ENCODE results near the gene VPS37B. TPM values are rescaled to one million over a fixed set of nuclear protein-coding genes. Genes with fewer than 3 reads are reported as not detected.

Gene VPS37B
- total RNA-seq, 1 experiment from 2014 or later: 12.3 TPM

DNA sequence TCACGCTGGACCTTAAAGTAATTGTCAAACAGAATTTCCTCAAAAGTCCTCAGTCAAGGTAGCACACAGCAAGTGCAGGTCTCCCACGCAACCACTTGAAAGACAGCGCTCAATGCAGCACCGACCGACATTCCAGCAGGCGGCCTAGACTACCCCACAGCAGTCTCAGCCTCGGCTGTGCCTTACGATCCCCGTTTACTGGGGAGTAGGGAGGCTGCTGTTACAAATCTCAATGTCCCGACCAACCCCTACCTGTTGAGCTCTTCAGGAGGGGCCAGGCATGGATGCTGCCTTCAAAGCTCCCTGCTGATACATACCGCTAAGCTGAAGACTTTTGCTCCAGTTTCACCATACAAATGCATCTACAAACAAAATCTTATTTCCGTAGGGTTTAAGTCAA is 21.8 kb downstream of the VPS37B start:
- no peak overlapping the region for H3K4me3 Mint-ChIP-seq
- no CpG with 5 or more reads among the region's 12 CpGs for WGBS (ENCODE audit: extremely low coverage, insufficient read length, low lambda C conversion rate)
- no peak overlapping the region for H3K27ac Mint-ChIP-seq

More for the DNA sequence above, 21.8 kb downstream of the VPS37B start:
- Histone ChIP-seq H2BK12ac (ENCODE audit: insufficient read length, low read depth, low read length) (no peak overlapping the region), H3K79me1 (ENCODE audit: insufficient read depth, low read depth, low read length, poor library complexity, severe bottlenecking) (no peaks in the 10 kb centered on the region), H2BK15ac (ENCODE audit: low read depth, low read length) (no peak overlapping the region), H4K8ac (replicated peaks; ENCODE audit: insufficient read length, low read depth, low read length) (no peak overlapping the region), H2BK5ac (ENCODE audit: insufficient read length, low read length) (no peak overlapping the region), H3K27ac (ENCODE audit: insufficient read length, low read depth, low read length) (no peak overlapping the region), H4K91ac (ENCODE audit: insufficient read length, low read depth, low read length) (no peak overlapping the region), H4K20me1 (ENCODE audit: control insufficient read depth, insufficient read depth, insufficient read length) (peaks cover 2% of the 10 kb centered on the region), H3K4me1 (ENCODE audit: insufficient read depth, low read length) (no peaks in the 10 kb centered on the region), H2BK20ac (ENCODE audit: low read depth, low read length, poor library complexity, severe bottlenecking) (no peak overlapping the region), H3K4me2 (ENCODE audit: insufficient read depth, insufficient read length, low read length) (no peak overlapping the region), H2AFZ (ENCODE audit: low read length) (no peak overlapping the region), H2AK5ac (ENCODE audit: insufficient read length, low read length) (no peak overlapping the region), H3K79me2 (ENCODE audit: insufficient read depth, low read length) (no peaks in the 10 kb centered on the region), H3K23ac (ENCODE audit: insufficient read length, low read depth, low read length) (no peak overlapping the region), H3K23me2 (ENCODE audit: insufficient read length, low read depth, low read length, poor library complexity, severe bottlenecking) (no peaks in the 10 kb centered on the region), H3K56ac (ENCODE audit: insufficient read length, low read depth, low read length) (no peak overlapping the region), H4K5ac (ENCODE audit: insufficient read length, low read depth, low read length) (no peak overlapping the region), H3K14ac (ENCODE audit: insufficient read depth, low read length) (no peak overlapping the region), H3K9me3 (ENCODE audit: control insufficient read depth, low read depth, low read length) (no peaks in the 10 kb centered on the region), H3K4ac (ENCODE audit: low read depth, low read length) (no peak overlapping the region), H3K27me3 (ENCODE audit: insufficient read depth, low read length) (peaks cover 78% of the 10 kb centered on the region), H3T11ph (ENCODE audit: low read length) (no peak overlapping the region), H3K18ac (ENCODE audit: insufficient read length, low read depth, low read length) (no peak overlapping the region), H3K9ac (ENCODE audit: extremely low read depth, insufficient read length, low read length) (no peak overlapping the region), H2BK120ac (ENCODE audit: low read depth, low read length, poor library complexity, severe bottlenecking) (no peak overlapping the region)
- no peaks in the 10 kb centered on the region; a peak in 1 of 5 replicates for H3K9me3 Mint-ChIP-seq
- H3K36me3 Mint-ChIP-seq (ENCODE audit: insufficient read depth in 1 of 3, low read depth in 3 of 3): peaks cover 19 to 22% (median 19%) of the 10 kb centered on the region in 3 experiments
- peaks cover 100% of the 10 kb centered on the region for H3K27me3 Mint-ChIP-seq (ENCODE audit: low read depth)
- H3K4me1 Mint-ChIP-seq: peaks cover 30 to 43% of the 10 kb centered on the region in 2 experiments
- DNase-seq: peak; percentile 58
- TF ChIP-seq, protein P1, sequence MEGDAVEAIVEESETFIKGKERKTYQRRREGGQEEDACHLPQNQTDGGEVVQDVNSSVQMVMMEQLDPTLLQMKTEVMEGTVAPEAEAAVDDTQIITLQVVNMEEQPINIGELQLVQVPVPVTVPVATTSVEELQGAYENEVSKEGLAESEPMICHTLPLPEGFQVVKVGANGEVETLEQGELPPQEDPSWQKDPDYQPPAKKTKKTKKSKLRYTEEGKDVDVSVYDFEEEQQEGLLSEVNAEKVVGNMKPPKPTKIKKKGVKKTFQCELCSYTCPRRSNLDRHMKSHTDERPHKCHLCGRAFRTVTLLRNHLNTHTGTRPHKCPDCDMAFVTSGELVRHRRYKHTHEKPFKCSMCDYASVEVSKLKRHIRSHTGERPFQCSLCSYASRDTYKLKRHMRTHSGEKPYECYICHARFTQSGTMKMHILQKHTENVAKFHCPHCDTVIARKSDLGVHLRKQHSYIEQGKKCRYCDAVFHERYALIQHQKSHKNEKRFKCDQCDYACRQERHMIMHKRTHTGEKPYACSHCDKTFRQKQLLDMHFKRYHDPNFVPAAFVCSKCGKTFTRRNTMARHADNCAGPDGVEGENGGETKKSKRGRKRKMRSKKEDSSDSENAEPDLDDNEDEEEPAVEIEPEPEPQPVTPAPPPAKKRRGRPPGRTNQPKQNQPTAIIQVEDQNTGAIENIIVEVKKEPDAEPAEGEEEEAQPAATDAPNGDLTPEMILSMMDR (conservative IDR thresholded peaks at IDR 0.05): no peak
